ENCODE data around the gene GPRIN2. TPM values are rescaled to one million over a fixed set of nuclear protein-coding genes. Genes with fewer than 3 reads are reported as not detected.
"Not testable (repeated sequence)": the region's sequence is repeated elsewhere in the genome, so short reads cannot be mapped to it uniquely, and the experiment has no call there.

Gene GPRIN2
- total RNA-seq, 4 donors from 2014 or later, result 32.8 to 61.2 (median 40.4) TPM

DNA sequence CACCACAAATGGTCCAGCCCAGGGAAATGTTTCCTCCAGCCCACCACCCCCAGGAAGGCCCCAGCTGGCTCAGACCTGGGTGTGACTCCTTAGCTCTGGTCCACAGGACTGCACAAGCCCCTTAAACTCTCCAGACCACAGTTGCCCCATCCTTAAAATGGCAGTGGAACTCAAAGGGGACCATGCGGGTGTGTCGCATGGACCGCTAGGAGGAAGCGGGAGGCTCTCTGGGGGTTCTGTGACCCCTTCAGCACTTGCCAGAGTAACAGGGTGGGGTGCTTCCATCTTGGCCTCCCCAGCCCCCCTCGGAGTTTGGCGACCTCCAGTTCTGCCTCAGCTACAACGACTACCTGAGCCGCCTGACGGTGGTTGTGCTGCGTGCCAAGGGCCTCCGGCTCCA is 27.7 kb upstream of the GPRIN2 start:
- not testable (repeated sequence) for H3K9me3 ChIP-seq; H3K36me3 ChIP-seq; DNase-seq (ENCODE audit: low spot score in 2 of 2); H3K27ac ChIP-seq; H3K4me1 ChIP-seq; H3K27me3 ChIP-seq; H3K4me3 ChIP-seq
- WGBS, result no CpG with 5 or more reads among the region's 11 CpGs

- DNase-seq (ENCODE audit: low spot score in 2 of 2); H3K4me1 ChIP-seq; H3K4me3 ChIP-seq; H3K27ac ChIP-seq; H3K9me3 ChIP-seq; H3K36me3 ChIP-seq; H3K27me3 ChIP-seq: not testable (repeated sequence)
- no CpG with 5 or more reads among the region's 11 CpGs for WGBS
These were observed 26.1 kb upstream of the GPRIN2 start for GRCh38 chr10:46582568-46582967.

DNA sequence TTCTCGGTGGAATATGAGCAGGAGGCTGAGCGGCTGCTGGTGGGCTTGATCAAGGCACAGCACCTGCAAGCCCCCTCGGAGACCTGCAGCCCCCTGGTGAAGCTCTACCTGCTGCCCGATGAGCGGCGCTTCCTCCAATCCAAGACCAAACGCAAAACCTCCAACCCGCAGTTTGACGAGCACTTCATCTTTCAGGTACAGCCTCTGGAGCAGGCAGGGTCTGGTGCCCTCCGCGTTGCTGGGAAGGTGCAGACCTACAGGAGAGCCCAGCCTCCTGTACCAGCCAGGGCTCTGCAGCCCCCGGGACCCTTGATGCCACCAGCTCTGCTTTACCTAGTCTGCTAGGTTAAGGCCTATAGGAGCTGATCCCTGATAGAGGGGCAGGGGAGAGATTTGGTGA is 25.5 kb upstream of the GPRIN2 start:
- not testable (repeated sequence) for H3K9me3 ChIP-seq; H3K36me3 ChIP-seq; H3K27ac ChIP-seq; H3K4me3 ChIP-seq; H3K4me1 ChIP-seq; DNase-seq (ENCODE audit: low spot score in 2 of 2); H3K27me3 ChIP-seq
- no CpG with 5 or more reads among the region's 12 CpGs for WGBS

- H3K27ac ChIP-seq; H3K4me3 ChIP-seq; H3K4me1 ChIP-seq; H3K27me3 ChIP-seq; H3K36me3 ChIP-seq; H3K9me3 ChIP-seq; DNase-seq (ENCODE audit: low spot score in 2 of 2): not testable (repeated sequence)
- no CpG with 5 or more reads among the region's 21 CpGs for WGBS
These were observed 22.9 kb upstream of the GPRIN2 start for GRCh38 chr10:46579378-46579777.

DNA sequence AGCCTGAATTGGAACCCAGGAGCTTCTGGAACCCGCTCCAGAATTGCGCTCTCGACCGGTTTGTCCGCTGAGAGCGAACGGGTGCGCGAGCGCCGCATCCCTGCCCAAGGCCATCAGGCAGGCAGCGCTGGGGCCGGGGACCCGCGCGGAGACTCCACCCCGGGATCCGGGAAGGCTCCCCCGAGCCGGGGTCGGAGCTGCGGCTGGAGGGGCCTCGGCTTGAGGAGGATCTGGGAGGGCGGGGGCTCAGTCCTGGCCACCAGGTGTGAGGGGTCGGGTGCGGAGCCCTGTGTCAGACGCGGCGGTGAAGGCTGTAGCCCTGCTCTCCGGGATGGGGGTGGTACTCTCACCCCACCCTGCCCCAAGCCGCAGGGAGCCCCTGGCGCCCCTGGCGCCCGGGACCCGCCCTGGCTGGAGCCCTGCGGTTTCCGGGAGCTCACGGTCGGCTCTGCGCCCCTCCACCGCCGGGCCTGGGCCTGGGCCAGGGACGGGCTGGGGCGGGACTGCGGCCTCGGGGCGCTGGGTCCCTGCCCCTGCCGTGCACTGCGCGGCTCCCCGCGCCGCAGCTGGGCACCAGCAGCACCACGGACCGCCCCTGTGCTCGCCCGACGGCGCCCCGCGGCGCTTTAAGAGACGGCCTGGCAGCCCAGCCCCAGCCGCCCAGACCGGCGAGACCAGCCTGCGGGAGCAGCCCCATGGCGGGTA is 22.2 kb upstream of the GPRIN2 start, which contains the start of gene SYT15:
TSS of gene SYT15 (plus strand) at position 655 of the 705 bp plus-strand sequence. CDS start at position 696, 41 bp downstream.
- WGBS, result no CpG with 5 or more reads among the region's 68 CpGs
- H3K27ac ChIP-seq, H3K4me1 ChIP-seq: not testable (repeated sequence)

DNA sequence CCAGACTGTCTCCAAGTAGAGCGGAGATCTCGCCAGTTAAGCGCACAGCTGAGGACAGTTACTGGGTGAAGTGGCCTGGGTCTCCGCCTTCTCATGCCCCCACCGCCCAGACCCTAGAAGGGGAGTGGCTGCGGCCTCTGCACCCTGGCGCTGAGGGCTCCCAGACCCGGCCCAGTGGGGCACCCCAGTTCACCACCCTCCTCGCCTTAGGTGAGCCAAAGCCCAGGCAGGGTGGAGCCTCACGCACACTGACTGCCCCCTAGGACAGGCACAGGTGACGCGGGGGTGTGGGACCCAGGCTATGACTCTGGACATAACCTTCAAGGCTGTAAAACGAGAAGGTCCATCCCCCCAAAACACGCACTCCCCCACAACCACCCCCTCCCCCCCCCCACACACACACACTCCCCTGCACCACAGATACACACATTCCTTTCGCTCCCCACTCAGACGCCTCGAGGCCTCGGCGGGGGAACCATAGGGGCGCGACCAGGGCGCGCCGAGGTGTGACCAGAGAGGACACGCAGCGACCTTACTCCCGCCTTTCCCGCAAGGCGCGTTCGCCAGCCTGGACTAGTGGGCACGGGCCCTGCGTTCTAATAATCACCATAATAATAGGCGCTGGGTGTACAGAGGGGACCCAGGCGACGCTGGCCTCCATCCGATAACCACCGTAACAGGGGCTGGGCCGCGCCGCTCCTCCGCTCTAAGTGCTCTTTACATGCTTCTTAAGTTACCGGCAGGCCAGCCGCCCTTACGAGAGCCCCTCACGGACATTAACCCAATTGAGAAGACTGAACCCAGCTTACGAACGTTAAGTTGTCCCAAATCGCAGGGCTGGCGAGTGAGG is 21.4 kb upstream of the GPRIN2 start:
- H3K4me1 ChIP-seq, H3K36me3 ChIP-seq, H3K27ac ChIP-seq, H3K9me3 ChIP-seq, H3K27me3 ChIP-seq: not testable (repeated sequence)
- no CpG with 5 or more reads among the region's 50 CpGs for WGBS
- DNase-seq (ENCODE audit: low spot score in 2 of 2), result peak in 1 of 2 donors; percentile 27
- peak overlapping the region; percentile 39 for H3K4me3 ChIP-seq

More for the DNA sequence above, 22.2 kb upstream of the GPRIN2 start, which contains the start of gene SYT15:
- not testable (repeated sequence) for H3K36me3 ChIP-seq; DNase-seq (ENCODE audit: low spot score in 2 of 2); H3K9me3 ChIP-seq; H3K27me3 ChIP-seq
- H3K4me3 ChIP-seq, result peak within 1 kb of the TSS; percentile 39

DNA sequence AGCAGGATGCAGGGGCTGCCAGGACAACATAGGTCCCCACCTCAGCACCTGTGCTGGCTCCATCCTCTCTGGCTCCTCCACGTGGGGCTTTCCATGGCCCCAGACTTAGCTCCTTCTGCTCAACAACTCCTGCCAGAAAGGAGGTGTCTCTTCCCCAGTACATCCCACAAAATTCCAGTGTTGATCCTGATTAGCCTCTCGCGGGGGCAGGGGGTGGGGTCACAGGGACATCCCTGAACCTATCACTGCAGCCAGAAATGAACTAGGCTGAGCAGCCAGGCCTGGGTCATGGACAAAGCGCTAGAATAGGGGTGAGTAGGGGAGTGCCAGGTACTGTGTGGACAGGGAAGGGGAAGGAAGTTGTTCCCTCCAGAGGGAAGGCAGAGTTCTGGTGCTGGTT is 17.4 kb upstream of the GPRIN2 start:
- H3K4me3 ChIP-seq, H3K4me1 ChIP-seq, H3K27me3 ChIP-seq, H3K27ac ChIP-seq, H3K9me3 ChIP-seq, H3K36me3 ChIP-seq: not testable (repeated sequence)
- WGBS, result no CpG with 5 or more reads among the region's 4 CpGs
- peak in 1 of 2 donors; percentile 41 for DNase-seq (ENCODE audit: low spot score in 2 of 2)

DNA sequence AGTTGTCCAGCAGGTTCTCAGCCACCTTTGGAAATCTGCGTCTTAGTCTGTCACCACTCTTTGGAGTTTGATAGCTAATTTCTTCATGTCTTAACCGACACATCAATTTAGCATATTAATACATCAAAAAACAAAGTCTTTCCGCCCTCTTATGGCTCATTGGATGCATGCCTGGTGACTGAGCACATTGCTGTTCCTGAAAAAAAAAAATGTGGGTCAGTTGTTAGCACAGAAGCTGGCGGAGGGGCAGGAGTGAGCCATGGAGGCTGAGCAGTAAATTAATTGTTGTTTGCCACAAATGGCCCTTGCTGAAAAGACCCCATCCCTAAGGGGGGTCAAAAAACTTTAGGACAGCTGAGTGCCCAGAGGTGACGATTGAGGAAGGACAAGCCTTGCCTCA is 16.9 kb upstream of the GPRIN2 start:
- DNase-seq (ENCODE audit: low spot score in 2 of 2); H3K27ac ChIP-seq; H3K9me3 ChIP-seq; H3K4me1 ChIP-seq; H3K36me3 ChIP-seq; H3K4me3 ChIP-seq; H3K27me3 ChIP-seq: not testable (repeated sequence)
- 22% methylated on average over 3 of the region's 5 CpGs for WGBS

GRCh38 chr10:46572765-46573164 is 16.3 kb upstream of the GPRIN2 start:
- not testable (repeated sequence) for H3K27me3 ChIP-seq, H3K4me1 ChIP-seq, H3K36me3 ChIP-seq, H3K4me3 ChIP-seq, H3K9me3 ChIP-seq, H3K27ac ChIP-seq
- peak in 1 of 2 donors; percentile 27 for DNase-seq (ENCODE audit: low spot score in 2 of 2)
- WGBS, result no CpG with 5 or more reads among the region's 4 CpGs

GRCh38 chr10:46570655-46571054 is 14.2 kb upstream of the GPRIN2 start:
- not testable (repeated sequence) for H3K4me3 ChIP-seq; H3K36me3 ChIP-seq; H3K9me3 ChIP-seq; DNase-seq (ENCODE audit: low spot score in 2 of 2); H3K27ac ChIP-seq; H3K4me1 ChIP-seq; H3K27me3 ChIP-seq
- WGBS, result no CpG with 5 or more reads among the region's 2 CpGs

DNA sequence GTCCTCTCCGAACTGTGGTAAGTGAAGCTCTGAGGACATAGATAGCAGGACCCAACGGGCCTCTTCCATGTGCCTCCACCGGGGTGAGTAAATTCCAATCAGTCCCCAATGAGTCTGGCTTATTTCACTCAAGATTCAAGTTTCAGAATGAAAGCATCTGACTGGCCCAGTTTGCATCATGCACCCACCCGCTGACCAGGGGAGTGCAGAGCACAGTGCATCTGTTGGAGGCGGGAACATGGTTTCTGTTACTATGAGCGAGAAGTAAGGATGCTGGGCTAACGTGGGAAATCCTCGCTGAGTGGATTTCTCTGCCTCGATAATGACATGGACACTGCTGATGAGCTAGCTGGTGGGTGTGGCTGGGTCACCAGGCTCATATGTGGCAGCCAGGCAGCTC is 10.7 kb upstream of the GPRIN2 start:
- peak in 1 of 2 donors; percentile 25 for DNase-seq (ENCODE audit: low spot score in 2 of 2)
- not testable (repeated sequence) for H3K27me3 ChIP-seq, H3K4me1 ChIP-seq, H3K4me3 ChIP-seq, H3K36me3 ChIP-seq, H3K9me3 ChIP-seq, H3K27ac ChIP-seq
- WGBS, result 88% methylated on average over 3 of the region's 9 CpGs
